Uterus (tissue), 4 donors: Measurements from ENCODE around the gene MSN. TPM values are rescaled to one million over a fixed set of nuclear protein-coding genes. Genes with fewer than 3 reads are reported as not detected.

ENCODE experiments used
- DNase-seq, 2 donors: peaks; one replicate each; pipeline ENCODE4 v3.0.0-alpha.2; 2019 to 2020
- H3K27ac ChIP-seq, 2 donors: fragments of 200-600 bp; sonication (generic); 1 replicate in 1 of 2; 2 replicates in 1 of 2; pipeline ENCODE4 v1.5.1; 2016 to 2018
- H3K27me3 ChIP-seq, 2 donors: fragments of 200-600 bp; sonication (generic); one replicate each; pipeline ENCODE4 v1.5.1; 2018 to 2019; ENCODE audit warnings: control low read depth in 1 of 2
- H3K36me3 ChIP-seq, 2 donors: fragments of 200-600 bp; sonication (generic); one replicate each; pipeline ENCODE4 v1.5.1; 2019; ENCODE audit warnings: control low read depth in 1 of 2
- H3K4me1 ChIP-seq, 2 donors: fragments of 200-600 bp; sonication (generic); one replicate each; pipeline ENCODE4 v1.5.1; 2018 to 2019; ENCODE audit warnings: control low read depth in 1 of 2
- H3K4me3 ChIP-seq, 2 donors: fragments of 200-600 bp; sonication (generic); 1 replicate in 1 of 2; 2 replicates in 1 of 2; pipeline ENCODE4 v1.5.1; 2018 to 2019; ENCODE audit warnings: mild to moderate bottlenecking in 1 of 2
- H3K9me3 ChIP-seq, 2 donors: fragments of 200-600 bp; sonication (generic); one replicate each; pipeline ENCODE4 v1.5.1; 2019; ENCODE audit warnings: control low read depth in 1 of 2
- POLR2A ChIP-seq, 2 donors: fragments of 450-650 bp; IDR thresholded peaks; one replicate each; pipeline ENCODE4 v1.6.1; 2016; ENCODE audit warnings: antibody characterized with exemption in 2 of 2, mild to moderate bottlenecking in 1 of 2, moderate library complexity in 1 of 2
- intact Hi-C: fragments of 100-400 bp; cut with DNase I; formaldehyde crosslinking; loops from one replicate; pipeline ENCODE4 v1.15.1; 2023; ENCODE audit warnings: low total_unique reads
- total RNA-seq, 4 donors: library from RNA; depleted of rRNA in 3 of 4; stranded (reverse); fragments of >200 nt in 3 of 4; gene quantifications; one replicate each; pipeline versions ENCODE4 v1.1.0 to v1.2.4, GENCODE V29; 2014 to 2023
- TF ChIP-seq, protein P1 (sequence below), 4 experiments: fragments of 200-600 bp in 2 of 4; fragments of 450-650 bp in 2 of 4; sonication (generic) in 2 of 4; IDR thresholded peaks; one replicate each; pipeline ENCODE4 v1.5.1; 2016 to 2019; ENCODE audit warnings: antibody characterized with exemption in 4 of 4, mild to moderate bottlenecking in 2 of 4, moderate library complexity in 1 of 4
- donor health status: DM: yes; HTN: yes; CAD: no.

The MSN gene
- total RNA-seq, 4 donors from 2014 or later: 106 to 285 (median 137) TPM

DNA sequence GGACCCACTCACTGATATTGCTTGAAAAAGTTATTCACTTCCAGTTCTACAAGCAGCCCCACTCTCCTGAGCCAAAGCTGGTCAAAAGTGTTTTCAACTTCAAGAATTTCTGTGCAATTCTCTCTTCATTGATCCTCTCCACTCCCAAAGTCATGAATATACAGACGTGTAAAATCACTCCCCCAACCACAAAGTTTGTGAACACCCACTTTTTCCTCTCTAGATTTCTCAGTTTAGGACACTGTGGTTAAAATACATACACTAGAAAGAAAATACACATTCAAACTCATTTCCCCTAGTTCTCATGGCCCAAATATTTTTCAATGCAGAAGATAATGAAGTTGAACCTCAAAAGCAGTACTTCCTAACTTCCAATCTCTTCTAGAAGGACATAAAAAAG, 116.3 kb downstream of the MSN start:
- Histone ChIP-seq H3K4me3 (no peak overlapping the region), H3K4me1 (no peaks in the 10 kb centered on the region), H3K9me3 (no peaks in the 10 kb centered on the region), H3K27me3 (peaks cover 0 to 8% of the 10 kb centered on the region in 2 donors), H3K36me3 (no peaks in the 10 kb centered on the region), H3K27ac (no peak overlapping the region)
- TF ChIP-seq POLR2A (IDR thresholded peaks at IDR 0.05): no peak
- TF ChIP-seq, protein P1, sequence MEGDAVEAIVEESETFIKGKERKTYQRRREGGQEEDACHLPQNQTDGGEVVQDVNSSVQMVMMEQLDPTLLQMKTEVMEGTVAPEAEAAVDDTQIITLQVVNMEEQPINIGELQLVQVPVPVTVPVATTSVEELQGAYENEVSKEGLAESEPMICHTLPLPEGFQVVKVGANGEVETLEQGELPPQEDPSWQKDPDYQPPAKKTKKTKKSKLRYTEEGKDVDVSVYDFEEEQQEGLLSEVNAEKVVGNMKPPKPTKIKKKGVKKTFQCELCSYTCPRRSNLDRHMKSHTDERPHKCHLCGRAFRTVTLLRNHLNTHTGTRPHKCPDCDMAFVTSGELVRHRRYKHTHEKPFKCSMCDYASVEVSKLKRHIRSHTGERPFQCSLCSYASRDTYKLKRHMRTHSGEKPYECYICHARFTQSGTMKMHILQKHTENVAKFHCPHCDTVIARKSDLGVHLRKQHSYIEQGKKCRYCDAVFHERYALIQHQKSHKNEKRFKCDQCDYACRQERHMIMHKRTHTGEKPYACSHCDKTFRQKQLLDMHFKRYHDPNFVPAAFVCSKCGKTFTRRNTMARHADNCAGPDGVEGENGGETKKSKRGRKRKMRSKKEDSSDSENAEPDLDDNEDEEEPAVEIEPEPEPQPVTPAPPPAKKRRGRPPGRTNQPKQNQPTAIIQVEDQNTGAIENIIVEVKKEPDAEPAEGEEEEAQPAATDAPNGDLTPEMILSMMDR (IDR thresholded peaks at IDR 0.05): no peak
- no peak for DNase-seq
- intact Hi-C loops: no loop called here

Other genes with a start within 250 kb of the MSN start
- 10 to 100 TPM in 3 of 4 donors, 1 to 10 TPM in 1; 8.2 to 40.9 (median 17.9) TPM for gene LAS1L, start 132.9 kb upstream of the MSN start, total RNA-seq